KOPT-K1 (cell line): Measurements from ENCODE around the gene KRTAP10-8.
"Not testable (repeated sequence)": the region's sequence is repeated elsewhere in the genome, so short reads cannot be mapped to it uniquely, and the experiment has no call there.

ENCODE experiments used
- H3K27ac ChIP-seq: fragments of 200-600 bp; sonication (generic); 2 replicates; pipeline ENCODE4 v1.5.1; 2016; ENCODE audit warnings: antibody characterized with exemption, mild to moderate bottlenecking, low read depth, low read length; ENCODE audit not compliant: poor library complexity, severe bottlenecking
- H3K36me3 ChIP-seq: fragments of 200-600 bp; sonication (generic); 2 replicates; pipeline ENCODE4 v1.5.1; 2017; ENCODE audit warnings: antibody characterized with exemption, mild to moderate bottlenecking, low read length, moderate library complexity; ENCODE audit not compliant: insufficient read depth
- H3K9me3 ChIP-seq: fragments of 200-600 bp; sonication (generic); 2 replicates; pipeline ENCODE4 v1.5.1; 2017; ENCODE audit warnings: antibody characterized with exemption, low read length, mild to moderate bottlenecking; ENCODE audit not compliant: insufficient read depth, poor library complexity, severe bottlenecking

The KRTAP10-8 gene

DNA sequence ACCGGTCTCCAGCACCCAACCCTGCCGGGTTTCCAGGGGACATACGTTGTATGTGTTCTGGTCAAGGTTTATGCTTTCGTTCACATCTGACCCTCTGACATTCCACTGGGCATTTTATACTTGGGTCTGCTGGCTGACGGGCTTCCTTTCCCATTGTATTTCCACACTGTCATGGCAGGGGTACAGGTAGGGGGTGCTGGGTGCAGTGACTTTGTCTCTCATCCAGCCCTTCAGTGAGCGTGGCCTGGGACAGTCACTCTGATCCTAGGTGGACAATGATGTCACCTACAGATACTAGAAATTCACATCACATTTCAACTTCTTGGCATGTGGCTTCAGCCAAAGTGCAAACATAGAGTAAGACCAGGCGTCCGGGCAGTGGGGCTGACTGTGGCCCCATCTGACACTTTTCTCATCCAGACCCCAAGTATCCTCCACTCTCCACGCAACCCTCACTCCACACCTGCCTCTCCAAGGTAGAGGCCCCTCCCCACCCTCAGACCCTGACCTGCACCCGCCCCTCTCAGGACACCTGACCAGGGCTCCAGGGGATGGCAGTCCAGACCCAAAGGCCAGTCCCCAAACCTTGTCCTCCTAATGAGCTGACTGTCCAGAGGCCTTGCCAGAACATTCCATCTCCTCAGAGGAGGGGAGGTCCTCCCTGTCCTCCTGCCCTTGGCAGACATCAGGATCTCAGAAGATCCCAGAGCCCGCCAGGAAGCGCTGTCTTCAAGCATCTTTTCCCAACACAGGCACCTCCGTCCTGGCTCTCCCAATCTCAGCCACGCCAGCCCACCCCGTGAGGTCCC, 24.5 kb downstream of the KRTAP10-8 start:
- peaks cover 21% of the 10 kb centered on the region for H3K9me3 ChIP-seq
- no peak overlapping the region for H3K27ac ChIP-seq
- H3K36me3 ChIP-seq: no peaks in the 10 kb centered on the region

DNA sequence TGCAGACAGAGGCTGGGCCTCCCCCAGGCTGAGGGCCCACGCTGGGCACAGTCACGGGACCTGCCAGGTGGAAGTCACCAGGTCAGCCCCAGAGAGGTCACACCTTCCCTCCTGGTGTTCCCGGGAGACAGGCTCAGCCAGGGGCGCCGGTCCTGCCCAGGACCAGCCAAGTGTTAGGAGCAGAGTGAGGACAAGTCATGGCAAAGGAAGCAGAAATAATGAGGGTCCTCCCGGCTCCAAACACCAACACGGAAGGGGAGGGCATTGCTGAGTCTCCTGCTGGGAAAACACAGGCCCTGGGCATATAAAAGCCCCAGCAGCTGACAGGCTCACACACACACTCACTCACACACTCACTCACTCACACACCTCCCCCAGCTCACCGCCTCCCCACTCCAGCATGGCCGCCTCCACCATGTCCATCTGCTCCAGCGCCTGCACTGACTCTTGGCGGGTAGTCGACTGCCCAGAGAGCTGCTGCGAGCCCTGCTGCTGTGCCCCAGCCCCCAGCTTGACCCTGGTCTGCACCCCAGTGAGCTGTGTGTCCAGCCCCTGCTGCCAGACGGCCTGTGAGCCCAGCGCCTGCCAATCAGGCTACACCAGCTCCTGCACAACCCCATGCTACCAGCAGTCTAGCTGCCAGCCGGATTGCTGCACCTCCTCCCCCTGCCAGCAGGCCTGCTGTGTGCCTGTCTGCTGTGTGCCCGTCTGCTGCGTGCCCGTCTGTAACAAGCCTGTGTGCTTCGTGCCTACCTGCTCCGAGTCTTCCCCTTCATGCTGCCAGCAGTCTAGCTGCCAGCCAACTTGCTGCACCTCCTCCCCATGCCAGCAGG, 25.4 kb downstream of the KRTAP10-8 start, which contains the start of gene KRTAP10-10:
Gene KRTAP10-10, plus strand, starts transcription at position 339 of the 833 bp plus-strand sequence. Its CDS starts 62 bp downstream, at position 401.
- Histone ChIP-seq H3K9me3 (peaks cover 16% of the 10 kb centered on the region), H3K36me3 (no peaks in the 10 kb centered on the region), H3K27ac (no peak within 1 kb of the TSS)

DNA sequence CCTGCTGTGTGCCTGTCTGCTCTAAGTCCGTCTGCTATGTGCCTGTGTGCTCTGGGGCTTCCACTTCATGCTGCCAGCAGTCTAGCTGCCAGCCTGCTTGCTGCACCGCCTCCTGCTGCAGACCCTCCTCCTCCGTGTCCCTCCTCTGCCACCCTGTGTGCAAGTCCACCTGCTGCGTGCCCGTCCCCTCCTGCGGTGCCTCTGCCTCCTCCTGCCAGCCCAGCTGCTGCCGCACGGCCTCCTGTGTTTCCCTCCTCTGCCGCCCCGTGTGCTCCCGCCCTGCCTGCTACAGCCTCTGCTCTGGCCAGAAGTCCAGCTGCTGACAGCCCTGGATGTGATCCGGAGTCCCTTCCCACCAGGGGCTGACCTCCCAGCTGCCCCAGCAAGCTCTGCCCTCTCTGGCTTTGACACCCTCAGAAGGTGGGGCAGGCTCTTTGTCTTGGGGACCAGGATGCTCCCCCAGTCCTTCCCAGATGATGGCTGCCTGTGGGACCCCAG, 26.0 kb downstream of the KRTAP10-8 start:
- peaks cover 13% of the 10 kb centered on the region for H3K9me3 ChIP-seq
- H3K27ac ChIP-seq: not testable (repeated sequence)

DNA sequence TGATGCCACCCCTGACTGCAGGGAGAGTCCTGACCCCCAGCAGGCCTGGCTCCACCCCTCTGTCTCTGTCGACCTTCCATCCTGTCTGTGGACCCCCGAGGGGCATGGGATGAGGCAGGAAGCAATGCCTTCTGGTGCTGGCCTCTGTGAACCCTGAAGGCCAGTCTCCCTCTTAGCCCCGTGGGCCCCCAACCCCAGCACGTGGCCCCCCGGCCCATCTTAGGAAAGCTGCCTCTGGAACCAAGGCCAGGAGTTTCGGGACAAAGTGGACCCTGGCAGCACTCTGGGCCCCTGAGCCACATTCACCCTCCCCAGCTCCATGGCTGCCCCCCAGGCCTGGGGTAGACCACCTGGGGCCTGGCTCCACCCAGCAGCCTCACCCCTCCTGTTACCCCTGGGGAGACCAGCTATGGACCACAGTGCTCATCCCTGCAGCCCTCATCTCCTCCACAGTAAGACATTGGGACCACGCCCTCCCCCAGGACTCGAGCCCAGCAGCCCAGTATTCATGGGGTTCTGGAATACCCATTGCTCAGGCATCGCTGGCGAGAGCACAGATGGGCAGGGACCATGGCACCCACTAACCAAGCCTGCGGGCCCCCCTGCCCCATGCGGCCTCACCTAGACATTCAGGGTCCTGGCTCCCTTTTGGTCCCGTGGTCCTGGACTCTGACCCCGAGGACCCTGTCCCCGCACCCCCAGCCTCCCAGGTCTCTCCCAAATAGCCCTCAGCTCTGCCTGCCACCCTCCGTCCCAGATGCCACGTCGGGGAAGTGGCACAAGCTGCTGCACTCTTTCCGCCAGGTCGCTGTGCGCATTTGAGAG, 26.8 kb downstream of the KRTAP10-8 start:
- H3K9me3 ChIP-seq: peaks cover 22% of the 10 kb centered on the region
- H3K27ac ChIP-seq, H3K36me3 ChIP-seq: not testable (repeated sequence)

More for the DNA sequence above, 26.0 kb downstream of the KRTAP10-8 start:
- H3K36me3 ChIP-seq: not testable (repeated sequence)

DNA sequence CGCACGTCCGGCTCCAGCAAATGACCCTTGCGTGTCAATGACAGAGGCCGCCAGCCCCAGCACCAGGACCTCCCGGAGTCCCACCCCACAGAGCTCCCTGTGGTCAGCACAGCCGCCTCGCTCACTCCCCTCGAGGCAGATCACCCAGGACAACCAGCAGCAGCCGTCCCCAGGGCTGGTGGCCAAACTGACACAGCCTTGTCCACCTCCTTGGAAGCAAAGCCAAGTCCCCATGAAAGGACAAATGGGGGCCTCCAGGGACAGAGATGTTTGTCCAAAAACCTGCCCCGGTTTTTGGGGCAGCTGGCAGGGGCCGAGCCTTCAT, 27.4 kb downstream of the KRTAP10-8 start:
- Histone ChIP-seq H3K27ac (no peak overlapping the region), H3K9me3 (peaks cover 27% of the 10 kb centered on the region), H3K36me3 (no peaks in the 10 kb centered on the region)

DNA sequence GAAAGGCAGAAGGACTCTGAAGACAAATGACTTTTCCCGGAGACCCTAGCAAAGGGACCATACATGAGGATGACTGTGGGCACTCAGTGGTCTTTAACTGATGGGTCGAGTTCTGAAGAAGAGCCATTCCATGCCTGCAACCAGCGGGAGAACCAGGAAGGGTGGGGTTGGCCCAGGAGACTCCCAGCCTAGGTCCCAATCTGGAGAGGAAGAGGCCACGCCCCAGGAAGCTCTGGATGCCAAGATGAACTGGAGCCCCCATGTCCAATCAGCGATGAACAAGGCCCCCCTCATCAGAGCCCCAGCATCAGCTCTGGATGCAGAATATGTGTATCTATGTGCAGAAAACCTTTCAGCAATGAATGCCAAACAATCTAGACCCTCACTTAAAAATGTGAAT, 28.9 kb downstream of the KRTAP10-8 start:
- Histone ChIP-seq H3K27ac (no peak overlapping the region), H3K9me3 (peaks cover 39% of the 10 kb centered on the region), H3K36me3 (no peaks in the 10 kb centered on the region)

DNA sequence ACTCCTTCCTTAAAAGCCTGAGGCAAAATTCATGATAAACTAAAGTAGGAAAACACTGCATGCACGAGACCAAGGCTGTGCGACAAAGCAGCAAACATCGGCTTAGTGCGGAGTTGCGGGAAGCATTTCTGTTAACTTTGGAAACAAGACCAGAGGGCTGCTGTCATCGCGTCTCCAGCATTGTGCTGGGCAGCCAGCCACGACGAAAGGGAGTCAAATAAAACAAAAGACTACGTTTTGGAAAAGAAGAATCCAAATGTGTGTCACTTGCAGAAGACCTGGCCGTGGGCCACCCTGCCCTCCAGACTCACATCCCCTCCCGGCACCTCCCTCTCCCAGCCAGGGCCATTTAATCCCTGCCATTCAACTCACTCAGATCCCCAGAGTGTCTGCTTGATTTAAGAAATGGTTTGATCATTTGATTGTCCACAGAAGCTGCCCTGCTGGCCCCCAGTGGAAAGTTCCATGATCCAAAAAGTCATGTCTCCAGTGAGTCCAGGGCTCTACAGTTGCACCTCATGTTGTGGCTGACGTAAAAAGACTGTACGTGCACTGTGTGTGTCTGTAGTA, 31.9 kb downstream of the KRTAP10-8 start:
- Histone ChIP-seq H3K27ac (no peak overlapping the region), H3K9me3 (peaks cover 39% of the 10 kb centered on the region), H3K36me3 (no peaks in the 10 kb centered on the region)

DNA sequence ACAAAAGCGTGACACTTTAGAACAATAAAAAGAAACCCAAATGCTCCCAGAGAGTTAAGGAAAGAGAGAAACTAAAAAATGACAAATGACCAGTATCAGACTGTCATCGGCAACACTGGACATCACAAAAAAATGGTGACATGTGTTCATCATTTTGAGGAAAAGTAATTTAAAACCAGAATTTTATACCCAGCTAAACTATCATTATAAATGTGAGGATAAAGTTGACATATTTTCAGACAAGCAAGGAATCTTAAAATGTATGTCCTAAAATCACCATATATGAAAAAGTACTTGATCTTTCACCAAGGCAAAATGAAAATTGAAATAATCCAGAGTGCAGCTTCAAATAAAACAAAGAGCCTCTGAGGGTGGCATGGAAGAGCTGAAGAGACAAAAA, 33.0 kb downstream of the KRTAP10-8 start:
- H3K9me3 ChIP-seq: peaks cover 39% of the 10 kb centered on the region
- H3K27ac ChIP-seq: no peak overlapping the region
- no peaks in the 10 kb centered on the region for H3K36me3 ChIP-seq

DNA sequence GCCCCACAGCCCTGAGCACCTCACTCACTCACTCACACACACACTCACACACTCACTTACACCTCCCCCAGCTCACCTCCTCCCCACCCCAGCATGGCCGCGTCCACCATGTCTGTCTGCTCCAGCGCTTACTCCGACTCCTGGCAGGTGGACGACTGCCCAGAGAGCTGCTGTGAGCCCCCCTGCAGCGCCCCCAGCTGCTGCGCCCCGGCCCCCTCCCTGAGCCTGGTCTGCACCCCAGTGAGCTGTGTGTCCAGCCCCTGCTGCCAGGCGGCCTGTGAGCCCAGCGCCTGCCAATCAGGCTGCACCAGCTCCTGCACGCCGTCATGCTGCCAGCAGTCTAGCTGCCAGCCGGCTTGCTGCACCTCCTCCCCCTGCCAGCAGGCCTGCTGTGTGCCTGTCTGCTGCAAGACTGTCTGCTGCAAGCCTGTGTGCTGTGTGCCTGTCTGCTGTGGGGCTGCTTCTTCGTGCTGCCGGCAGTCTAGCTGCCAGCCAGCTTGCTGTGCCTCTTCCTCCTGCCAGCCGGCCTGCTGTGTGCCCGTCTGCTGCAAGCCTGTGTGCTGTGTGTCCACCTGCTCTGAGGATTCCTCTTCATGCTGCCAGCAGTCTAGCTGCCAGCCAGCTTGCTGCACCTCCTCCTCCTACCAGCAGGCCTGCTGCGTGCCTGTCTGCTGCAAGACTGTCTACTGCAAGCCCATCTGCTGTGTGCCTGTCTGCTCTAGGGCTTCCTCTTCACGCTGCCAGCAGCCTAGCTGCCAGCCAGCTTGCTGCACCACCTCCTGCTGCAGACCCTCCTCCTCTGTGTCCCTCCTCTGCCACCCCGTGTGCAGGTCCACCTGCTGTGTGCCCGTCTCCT, 34.7 kb downstream of the KRTAP10-8 start, which contains the start of gene KRTAP10-11:
Gene KRTAP10-11, plus strand, starts transcription at position 49 of the 856 bp plus-strand sequence. Its CDS starts 45 bp downstream, at position 94.
- H3K9me3 ChIP-seq: peaks cover 37% of the 10 kb centered on the region
- not testable (repeated sequence) for H3K27ac ChIP-seq, H3K36me3 ChIP-seq

DNA sequence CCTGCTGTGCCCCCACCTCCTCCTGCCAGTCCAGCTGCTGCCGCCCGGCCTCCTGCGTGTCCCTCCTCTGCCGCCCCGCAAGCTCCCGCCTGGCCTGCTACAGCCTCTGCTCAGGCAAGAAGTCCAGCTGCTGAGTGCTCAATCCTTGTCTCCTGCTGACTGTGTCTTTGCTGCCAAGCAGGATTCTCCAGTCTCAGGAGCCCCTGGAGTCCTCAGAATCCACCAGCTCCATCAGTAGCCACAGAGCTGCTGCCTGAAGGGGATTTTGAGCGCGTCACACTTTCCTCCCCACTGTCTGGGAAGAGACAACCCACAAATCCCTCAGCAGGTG, 35.3 kb downstream of the KRTAP10-8 start:
- no peak overlapping the region for H3K27ac ChIP-seq
- no peaks in the 10 kb centered on the region for H3K36me3 ChIP-seq
- peaks cover 38% of the 10 kb centered on the region for H3K9me3 ChIP-seq

DNA sequence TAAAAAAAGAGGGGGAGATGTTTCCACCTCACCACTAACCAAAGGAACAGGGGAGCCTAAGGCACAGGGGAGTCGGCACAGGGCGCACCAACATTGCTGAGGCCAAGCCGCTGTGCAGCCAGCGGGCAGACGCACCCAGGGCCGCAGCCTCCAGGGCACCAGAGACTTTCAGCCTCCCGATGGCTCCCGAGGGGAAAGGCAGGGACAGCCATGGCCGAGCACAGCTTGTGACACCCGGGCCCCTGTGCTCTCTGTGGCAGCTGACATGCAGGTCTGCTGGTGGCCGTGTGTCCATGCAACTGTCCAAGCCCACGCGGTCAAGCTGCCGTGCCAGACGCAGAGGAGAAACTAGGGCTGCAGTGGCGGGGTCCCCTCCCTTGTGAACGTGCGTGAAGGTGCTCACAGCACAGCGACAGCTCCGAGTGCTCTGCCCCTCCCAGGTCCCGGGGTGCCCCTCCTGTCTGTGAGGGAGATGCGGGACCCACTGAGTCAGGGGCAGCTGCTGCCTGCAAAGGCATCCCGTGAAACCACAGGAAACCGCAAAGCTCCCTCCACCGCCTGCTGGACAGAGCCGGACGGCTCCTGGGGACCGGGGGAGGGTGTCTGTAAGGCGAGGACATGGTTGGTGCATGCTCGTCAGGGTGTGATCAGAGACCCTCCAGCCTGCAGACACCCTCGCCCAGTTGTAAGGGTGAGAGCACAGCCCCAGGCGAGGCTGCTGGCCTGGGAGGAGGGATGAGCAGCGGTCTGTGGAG, 36.9 kb downstream of the KRTAP10-8 start:
- H3K36me3 ChIP-seq: no peaks in the 10 kb centered on the region
- H3K9me3 ChIP-seq: peaks cover 39% of the 10 kb centered on the region
- no peak overlapping the region for H3K27ac ChIP-seq

DNA sequence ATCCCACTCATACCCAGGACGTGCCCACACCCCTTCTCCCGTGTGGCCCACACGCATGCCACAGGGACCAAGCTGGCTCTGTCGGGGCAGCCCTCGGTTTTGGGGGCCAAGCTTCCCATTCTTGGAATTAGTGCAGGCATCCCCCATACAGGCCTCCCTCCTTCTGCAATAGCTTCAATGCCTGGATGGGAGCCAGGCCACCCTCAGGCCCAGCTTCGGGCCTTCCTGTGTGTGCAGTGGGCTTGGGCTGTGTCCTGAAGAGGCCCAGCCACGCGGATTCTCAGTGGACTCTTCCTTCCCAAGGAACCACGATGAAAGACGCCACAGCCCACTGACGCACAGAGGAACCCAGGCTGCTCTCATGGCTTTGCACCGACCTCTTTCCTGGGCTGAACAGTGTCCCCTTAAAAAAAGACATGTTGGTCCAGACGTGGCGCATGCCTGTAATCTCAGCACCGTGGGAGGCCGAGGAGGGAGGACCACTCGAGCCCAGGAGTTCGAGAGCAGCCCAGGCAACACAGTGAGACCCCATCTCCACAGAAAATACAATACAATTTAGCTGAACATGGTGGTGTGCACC, 37.7 kb downstream of the KRTAP10-8 start:
- Histone ChIP-seq H3K27ac (no peak overlapping the region), H3K9me3 (peaks cover 34% of the 10 kb centered on the region), H3K36me3 (no peaks in the 10 kb centered on the region)
